HL-60 (cell line): ENCODE results near the gene RBFOX1.

ENCODE experiments used
- DNase-seq, 2 experiments: peaks; one replicate each; pipeline ENCODE4 v3.0.0-alpha.2; 2010 to 2020; ENCODE audit warnings: low read depth in 1 of 2, low spot score in 1 of 2
- H3K27ac ChIP-seq: fragments of 250-450 bp; sonication (Bioruptor Pico); replicated peaks from 2 replicates; pipeline ENCODE4 v1.5.1; 2020; ENCODE audit warnings: mild to moderate bottlenecking, moderate library complexity
- H3K27me3 ChIP-seq: fragments of 250-450 bp; sonication (Bioruptor Pico); 2 replicates; pipeline ENCODE4 v1.5.1; 2021; ENCODE audit warnings: mild to moderate bottlenecking, moderate library complexity; ENCODE audit not compliant: insufficient read depth, poor library complexity, severe bottlenecking
- H3K4me3 ChIP-seq: replicated peaks from 2 replicates; pipeline ENCODE4 v1.5.1; 2011; ENCODE audit warnings: mild to moderate bottlenecking, control low read depth, low read length; ENCODE audit not compliant: insufficient read depth
- CTCF ChIP-seq: IDR thresholded peaks from one replicate; pipeline ENCODE4 v1.5.1; 2011; ENCODE audit warnings: low read length, control low read depth, inconsistent platforms; ENCODE audit not compliant: insufficient read depth
- GABPA ChIP-seq: IDR thresholded peaks from 2 replicates; pipeline ENCODE4 v1.6.1; 2012; ENCODE audit warnings: low read depth
- POLR2AphosphoS5 ChIP-seq: IDR thresholded peaks from 2 replicates; pipeline ENCODE4 v1.6.1; 2012; ENCODE audit warnings: low read depth
- REST ChIP-seq: IDR thresholded peaks from 2 replicates; pipeline ENCODE4 v1.6.1; 2012; ENCODE audit warnings: low read depth; ENCODE audit not compliant: insufficient replicate concordance
- SPI1 ChIP-seq: IDR thresholded peaks from 2 replicates; pipeline ENCODE4 v1.6.1; 2012; ENCODE audit warnings: low read depth, mild to moderate bottlenecking, borderline replicate concordance

RBFOX1 gene

GRCh38 chr16:7355758-7356157, 23.1 kb downstream of the RBFOX1 start:
- Histone ChIP-seq H3K27ac (no peak overlapping the region), H3K27me3 (no peaks in the 10 kb centered on the region), H3K4me3 (no peak overlapping the region)
- TF ChIP-seq POLR2AphosphoS5 (no peak), CTCF (no peak)
- DNase-seq = no peak

DNA sequence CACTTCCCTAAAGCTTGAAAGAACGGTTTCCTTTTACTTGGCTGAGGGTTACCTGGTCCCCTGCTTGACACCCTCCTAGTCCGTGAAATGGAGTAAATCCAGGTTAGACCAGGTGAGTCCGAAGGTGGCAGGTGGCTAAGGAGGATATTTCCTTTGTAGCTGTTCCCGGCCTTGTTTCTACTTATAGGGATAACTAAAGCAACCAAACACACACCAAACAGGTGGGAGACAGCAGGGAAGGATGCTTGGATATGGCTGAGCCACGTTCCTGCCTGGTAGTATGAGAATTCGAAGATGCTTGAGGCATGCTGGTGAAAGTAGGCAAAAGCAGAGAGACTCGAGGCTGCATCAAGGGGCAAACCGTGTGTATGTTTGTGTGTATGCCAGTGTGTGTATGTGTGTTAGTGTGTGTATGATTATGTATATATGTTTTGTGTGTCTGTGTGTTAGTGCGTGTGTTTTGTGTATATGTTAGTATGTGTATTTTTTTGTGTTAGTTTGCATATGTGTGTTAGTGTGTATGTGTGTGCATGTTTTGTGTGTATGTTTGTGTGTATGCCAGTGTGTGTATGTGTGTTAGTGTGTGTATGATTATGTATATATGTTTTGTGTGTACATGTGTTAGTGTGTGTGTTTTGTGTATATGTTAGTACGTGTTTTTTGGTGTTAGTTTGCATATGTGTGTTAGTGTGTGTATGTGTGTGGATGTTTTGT, 28.9 kb downstream of the RBFOX1 start:
- TF ChIP-seq GABPA = no peak
- TF ChIP-seq REST = no peak
- no peak for TF ChIP-seq POLR2AphosphoS5
- no peak for TF ChIP-seq CTCF
- no peak for TF ChIP-seq SPI1
- no peak overlapping the region for H3K4me3 ChIP-seq
- no peak for DNase-seq
- no peaks in the 10 kb centered on the region for H3K27me3 ChIP-seq
- no peak overlapping the region for H3K27ac ChIP-seq

DNA sequence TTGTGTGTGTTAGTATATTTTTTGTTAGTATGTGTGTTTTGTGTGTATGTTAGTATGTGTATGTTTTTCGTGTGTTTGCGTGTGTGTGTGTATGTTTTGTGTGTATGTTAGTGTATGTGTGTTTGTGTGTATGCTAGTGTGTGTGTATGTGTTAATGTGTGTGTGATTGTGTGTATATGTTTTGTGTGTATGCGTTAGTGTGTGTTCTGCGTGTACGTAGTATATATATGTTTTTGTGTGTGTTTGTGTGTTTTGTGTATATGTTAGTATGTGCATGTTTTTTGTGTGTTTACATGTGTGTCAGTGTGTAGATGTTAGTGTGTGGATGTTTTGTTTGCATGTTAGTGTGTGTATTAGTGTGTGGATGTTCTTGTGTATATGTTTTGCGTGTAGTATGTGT, 29.6 kb downstream of the RBFOX1 start:
- no peak overlapping the region for H3K27ac ChIP-seq
- H3K4me3 ChIP-seq = no peak overlapping the region
- no peak for DNase-seq
- TF ChIP-seq REST = no peak
- no peak for TF ChIP-seq GABPA
- TF ChIP-seq SPI1 = no peak
- TF ChIP-seq POLR2AphosphoS5 = no peak
- no peak for TF ChIP-seq CTCF
- H3K27me3 ChIP-seq = no peaks in the 10 kb centered on the region
